OCI-LY1 (cell line): ENCODE data around the gene FMN1.

ENCODE experiments used
- H2AFZ ChIP-seq: fragments of 200-600 bp; sonication (generic), shearing (Covaris generic); 2 replicates; pipeline ENCODE4 v1.6.0; 2014; ENCODE audit warnings: antibody characterized with exemption, mild to moderate bottlenecking, low read length
- H3F3A ChIP-seq: fragments of 200-600 bp; sonication (generic), shearing (Covaris generic); 2 replicates; pipeline ENCODE4 v1.6.0; 2014; ENCODE audit warnings: mild to moderate bottlenecking, antibody characterized with exemption, low read length, moderate library complexity; ENCODE audit not compliant: insufficient read depth
- H3K27ac ChIP-seq: fragments of 200-600 bp; sonication (generic); 2 replicates; pipeline ENCODE4 v1.5.1; 2014; ENCODE audit warnings: low read length, mixed run types, mild to moderate bottlenecking, low read depth; ENCODE audit not compliant: poor library complexity, severe bottlenecking
- H3K27me3 ChIP-seq: fragments of 200-600 bp; sonication (generic); 2 replicates; pipeline ENCODE4 v1.6.0; 2014; ENCODE audit warnings: antibody characterized with exemption, mild to moderate bottlenecking, low read length, moderate library complexity; ENCODE audit not compliant: insufficient read depth
- H3K36me3 ChIP-seq: fragments of 200-600 bp; sonication (generic); 2 replicates; pipeline ENCODE4 v1.6.1; 2014; ENCODE audit warnings: mild to moderate bottlenecking, antibody characterized with exemption, low read length, moderate library complexity, mixed read lengths; ENCODE audit not compliant: insufficient read depth
- H3K4me1 ChIP-seq: fragments of 200-600 bp; sonication (generic); 2 replicates; pipeline ENCODE4 v1.5.1; 2014; ENCODE audit warnings: mild to moderate bottlenecking, low read length, moderate library complexity; ENCODE audit not compliant: insufficient read depth, severe bottlenecking
- H3K4me2 ChIP-seq: fragments of 200-600 bp; sonication (generic), shearing (Covaris generic); 2 replicates; pipeline ENCODE4 v1.6.1; 2014; ENCODE audit warnings: low read length
- H3K4me3 ChIP-seq: fragments of 200-600 bp; sonication (generic); 2 replicates; pipeline ENCODE4 v1.5.1; 2014; ENCODE audit warnings: low read length, low read depth, mild to moderate bottlenecking, mixed read lengths; ENCODE audit not compliant: poor library complexity, severe bottlenecking
- H3K79me2 ChIP-seq: fragments of 200-600 bp; shearing (Covaris generic); 2 replicates; pipeline ENCODE4 v1.6.1; 2016; ENCODE audit warnings: mixed run types, low read length, mixed read lengths; ENCODE audit not compliant: insufficient read depth
- H3K9ac ChIP-seq: fragments of 200-600 bp; sonication (generic), shearing (Covaris generic); 2 replicates; pipeline ENCODE4 v1.6.1; 2014; ENCODE audit warnings: mild to moderate bottlenecking, low read length, mixed read lengths
- H3K9me2 ChIP-seq: fragments of 200-600 bp; sonication (generic), shearing (Covaris generic); 2 replicates; pipeline ENCODE4 v1.6.1; 2014; ENCODE audit warnings: low read depth, mild to moderate bottlenecking, low read length, mixed read lengths
- H3K9me3 ChIP-seq: fragments of 200-600 bp; shearing (Covaris generic); 2 replicates; pipeline ENCODE4 v1.6.1; 2014; ENCODE audit warnings: low read length, mixed read lengths
- H4K20me1 ChIP-seq: fragments of 200-600 bp; sonication (generic), shearing (Covaris generic); 2 replicates; pipeline ENCODE4 v1.6.0; 2016; ENCODE audit warnings: mild to moderate bottlenecking, low read length; ENCODE audit not compliant: insufficient read depth
- CTCF ChIP-seq: fragments of 200-600 bp; sonication (generic), shearing (Covaris generic); IDR thresholded peaks from 2 replicates; pipeline ENCODE4 v1.5.1; 2017; ENCODE audit warnings: mild to moderate bottlenecking, antibody characterized with exemption, low read length, moderate library complexity, mixed read lengths
- EZH2 ChIP-seq: fragments of 200-600 bp; sonication (generic), shearing (Covaris generic); IDR thresholded peaks from 2 replicates; pipeline ENCODE4 v1.8.0; 2017; ENCODE audit warnings: borderline replicate concordance, mixed run types, mild to moderate bottlenecking, antibody characterized with exemption, low read length, moderate library complexity, mixed read lengths

The FMN1 gene

GRCh38 chr15:32993285-32993684, 201.2 kb downstream of the FMN1 start:
- peak; percentile 39 for TF ChIP-seq CTCF
- no peak for TF ChIP-seq EZH2
- Histone ChIP-seq H3K9ac (no peak overlapping the region), H3K4me2 (no peak overlapping the region), H3K4me3 (no peak overlapping the region), H3K9me3 (no peaks in the 10 kb centered on the region), H2AFZ (no peak overlapping the region), H3K36me3 (no peaks in the 10 kb centered on the region), H3F3A (no peaks in the 10 kb centered on the region), H4K20me1 (no peaks in the 10 kb centered on the region), H3K79me2 (no peaks in the 10 kb centered on the region), H3K27ac (no peak overlapping the region), H3K9me2 (no peaks in the 10 kb centered on the region), H3K27me3 (no peaks in the 10 kb centered on the region; the same call in 1 of the 2 replicates), H3K4me1 (no peaks in the 10 kb centered on the region)

DNA sequence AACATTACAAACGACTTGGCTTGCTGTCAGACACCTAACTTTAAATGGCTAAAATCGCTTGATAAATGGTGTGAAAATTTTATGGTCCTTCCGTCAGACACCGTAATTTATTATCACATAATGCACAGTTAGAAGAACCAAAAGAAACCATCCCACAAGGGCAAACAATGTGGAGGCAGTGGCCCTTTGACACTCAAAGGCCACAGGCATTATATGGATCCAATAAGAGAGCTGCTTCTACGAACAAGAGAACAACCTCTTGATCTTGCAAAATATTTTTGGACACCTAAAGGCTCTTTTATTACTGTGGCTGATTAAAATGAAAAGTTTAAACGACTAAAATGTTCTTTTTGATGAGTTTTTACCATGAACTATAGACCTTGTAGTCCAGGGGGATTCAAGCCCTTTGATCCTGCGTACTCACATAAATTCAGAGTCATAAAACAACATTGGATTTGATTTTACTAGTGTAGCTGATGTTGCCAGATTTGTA, 202.8 kb downstream of the FMN1 start:
- no peak for TF ChIP-seq CTCF
- no peak for TF ChIP-seq EZH2

GRCh38 chr15:32990071-32990470, 204.4 kb downstream of the FMN1 start:
- H3K9ac ChIP-seq = no peak overlapping the region
- no peaks in the 10 kb centered on the region for H3K9me2 ChIP-seq
- H3K9me3 ChIP-seq = no peaks in the 10 kb centered on the region
- H3K4me1 ChIP-seq = no peaks in the 10 kb centered on the region
- no peaks in the 10 kb centered on the region for H4K20me1 ChIP-seq
- no peaks in the 10 kb centered on the region for H3F3A ChIP-seq
- H3K79me2 ChIP-seq = no peaks in the 10 kb centered on the region
- no peaks in the 10 kb centered on the region; the same call in 1 of the 2 replicates for H3K27me3 ChIP-seq
- H2AFZ ChIP-seq = no peak overlapping the region
- no peak for TF ChIP-seq EZH2
- TF ChIP-seq CTCF = no peak
- no peak overlapping the region for H3K4me3 ChIP-seq
- H3K4me2 ChIP-seq = no peak overlapping the region
- H3K27ac ChIP-seq = no peak overlapping the region
- no peaks in the 10 kb centered on the region for H3K36me3 ChIP-seq

More for the DNA sequence above, 202.8 kb downstream of the FMN1 start:
- Histone ChIP-seq H2AFZ (no peak overlapping the region), H3K4me2 (no peak overlapping the region), H3K4me1 (no peaks in the 10 kb centered on the region), H3K9ac (no peak overlapping the region), H3K9me2 (no peaks in the 10 kb centered on the region), H3K27me3 (no peaks in the 10 kb centered on the region; the same call in 1 of the 2 replicates), H3F3A (no peaks in the 10 kb centered on the region), H3K79me2 (no peaks in the 10 kb centered on the region), H3K27ac (no peak overlapping the region), H3K9me3 (no peaks in the 10 kb centered on the region), H4K20me1 (no peaks in the 10 kb centered on the region), H3K36me3 (no peaks in the 10 kb centered on the region), H3K4me3 (no peak overlapping the region)
